ENCODE measurements around the gene PKNOX2. TPM values are rescaled to one million over a fixed set of nuclear protein-coding genes. Genes with fewer than 3 reads are reported as not detected.

The PKNOX2 gene
- total and polyA plus RNA-seq, 10 of the 15 experiments (the other 5 are each of a cell fraction or from before 2014, with no cell fraction given) = not detected

- TF ChIP-seq RELB (IDR thresholded peaks at IDR 0.05; ENCODE audit: low read depth) (no peak), ZNF687 (IDR thresholded peaks at IDR 0.05) (no peak), ZNF622 (IDR thresholded peaks at IDR 0.05) (no peak), JUND (IDR thresholded peaks at IDR 0.05; ENCODE audit: low read depth, low read length) (no peak), EZH2 (IDR thresholded peaks at IDR 0.05; ENCODE audit: borderline replicate concordance, control insufficient read depth, low read depth, low read length) (no peak), NR2C1 (IDR thresholded peaks at IDR 0.05) (no peak)
- TF ChIP-seq, protein P1, sequence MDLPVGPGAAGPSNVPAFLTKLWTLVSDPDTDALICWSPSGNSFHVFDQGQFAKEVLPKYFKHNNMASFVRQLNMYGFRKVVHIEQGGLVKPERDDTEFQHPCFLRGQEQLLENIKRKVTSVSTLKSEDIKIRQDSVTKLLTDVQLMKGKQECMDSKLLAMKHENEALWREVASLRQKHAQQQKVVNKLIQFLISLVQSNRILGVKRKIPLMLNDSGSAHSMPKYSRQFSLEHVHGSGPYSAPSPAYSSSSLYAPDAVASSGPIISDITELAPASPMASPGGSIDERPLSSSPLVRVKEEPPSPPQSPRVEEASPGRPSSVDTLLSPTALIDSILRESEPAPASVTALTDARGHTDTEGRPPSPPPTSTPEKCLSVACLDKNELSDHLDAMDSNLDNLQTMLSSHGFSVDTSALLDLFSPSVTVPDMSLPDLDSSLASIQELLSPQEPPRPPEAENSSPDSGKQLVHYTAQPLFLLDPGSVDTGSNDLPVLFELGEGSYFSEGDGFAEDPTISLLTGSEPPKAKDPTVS (IDR thresholded peaks at IDR 0.05; ENCODE audit: low read depth, low read length) = no peak
Observed at GRCh38 chr11:125136001-125136400, 28.6 kb upstream of the PKNOX2 start (continued).

Data from GM12878 (cell line).